Nucleus accumbens (tissue), 56 donors: Measurements from ENCODE around the gene SH2D4B.

Experiments used
- DNase-seq, 56 donors: peaks; one replicate each; lab custom pipeline; 2025; lab: John Stamatoyannopoulos, UW

SH2D4B gene

GRCh38 chr10:80614576-80615416 lies 77.1 kb downstream of the SH2D4B start:
- DNase-seq = no peak

DNA sequence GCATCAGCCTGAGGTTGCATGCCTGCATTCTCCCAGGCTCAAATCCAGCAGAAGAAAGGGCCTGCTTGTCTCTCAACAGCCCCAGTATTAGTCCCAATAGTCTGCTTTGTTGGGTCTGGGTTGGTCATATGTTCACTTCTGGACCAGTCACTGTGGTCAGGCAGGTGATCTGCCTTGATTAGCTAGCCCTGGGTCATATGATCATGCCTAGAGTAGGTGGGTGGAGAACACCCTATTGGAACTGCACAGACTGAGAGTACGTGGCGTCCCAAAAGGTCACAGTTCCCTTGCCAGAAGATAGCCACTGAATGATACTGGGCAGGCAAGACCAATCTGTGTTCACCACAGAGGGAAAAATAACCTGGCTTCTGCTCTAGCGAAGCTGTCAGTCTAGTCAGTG lies 80.1 kb downstream of the SH2D4B start:
- no peak for DNase-seq

DNA sequence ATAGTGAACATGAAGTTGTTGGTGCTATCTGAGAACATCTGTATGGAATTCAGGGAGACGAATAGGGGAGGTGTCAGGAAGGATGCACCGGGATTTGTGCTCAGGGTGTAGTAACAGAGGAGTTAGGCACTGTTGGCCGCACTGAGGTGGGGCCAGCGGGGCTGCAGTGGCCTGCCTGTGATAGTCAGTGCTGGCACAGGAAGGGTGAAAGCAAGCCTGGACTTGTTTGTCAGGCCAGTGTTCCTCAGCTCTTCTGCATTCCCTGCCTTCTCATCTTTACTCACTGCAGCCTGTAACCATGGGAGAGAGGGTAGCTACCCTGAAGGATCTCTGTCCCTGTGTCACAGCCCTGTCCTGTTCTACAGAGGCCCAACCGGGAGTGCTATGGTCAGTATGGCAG lies 81.3 kb downstream of the SH2D4B start:
- no peak for DNase-seq

GRCh38 chr10:80622153-80622552 lies 84.5 kb downstream of the SH2D4B start:
- no peak for DNase-seq

- no peak for DNase-seq
These were observed 92.6 kb downstream of the SH2D4B start for GRCh38 chr10:80630324-80630723.

DNA sequence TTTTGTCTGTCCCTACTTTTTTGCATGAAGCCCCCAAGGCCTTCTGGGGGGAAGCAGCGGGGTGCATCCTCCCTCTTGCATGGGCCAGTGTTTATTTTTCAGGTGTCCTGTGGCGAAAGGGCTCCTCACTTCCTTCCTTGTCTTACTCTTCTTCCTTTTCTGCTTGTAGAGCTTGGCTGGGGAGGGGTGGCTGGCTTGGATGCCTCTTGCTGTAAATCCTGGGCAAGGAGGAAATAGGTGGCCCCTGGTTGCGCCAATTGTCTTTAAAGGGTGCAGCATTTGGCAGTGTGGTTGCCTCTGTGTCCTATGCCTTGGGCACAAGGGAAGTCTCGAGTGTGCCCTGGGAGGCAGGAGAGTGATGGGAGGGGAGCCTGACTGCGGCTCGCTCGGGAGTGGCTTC lies 95.0 kb downstream of the SH2D4B start:
- no peak for DNase-seq

- no peak for DNase-seq
These were observed 95.7 kb downstream of the SH2D4B start for GRCh38 chr10:80633383-80633860.

- no peak for DNase-seq
These were observed 96.2 kb downstream of the SH2D4B start for GRCh38 chr10:80633910-80634309.

DNA sequence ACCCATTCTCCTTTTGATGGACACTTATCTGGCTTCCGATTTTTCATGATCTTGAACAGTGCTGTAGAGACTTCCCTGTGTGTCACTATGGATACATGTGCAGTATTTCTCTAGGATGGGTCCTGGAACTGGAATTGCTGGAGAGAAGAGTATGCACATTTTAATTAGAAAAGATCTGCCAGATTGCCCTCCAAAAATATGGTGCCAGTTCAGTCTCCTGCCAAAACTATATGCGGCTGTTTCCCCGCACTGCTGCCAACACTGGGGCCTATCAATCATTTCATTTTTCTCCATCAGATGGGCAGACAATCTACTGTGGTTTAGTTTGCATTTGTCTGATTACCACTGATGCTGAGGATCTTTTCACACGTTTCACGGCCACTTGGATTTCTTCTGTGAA lies 105.0 kb downstream of the SH2D4B start:
- DNase-seq = no peak

DNA sequence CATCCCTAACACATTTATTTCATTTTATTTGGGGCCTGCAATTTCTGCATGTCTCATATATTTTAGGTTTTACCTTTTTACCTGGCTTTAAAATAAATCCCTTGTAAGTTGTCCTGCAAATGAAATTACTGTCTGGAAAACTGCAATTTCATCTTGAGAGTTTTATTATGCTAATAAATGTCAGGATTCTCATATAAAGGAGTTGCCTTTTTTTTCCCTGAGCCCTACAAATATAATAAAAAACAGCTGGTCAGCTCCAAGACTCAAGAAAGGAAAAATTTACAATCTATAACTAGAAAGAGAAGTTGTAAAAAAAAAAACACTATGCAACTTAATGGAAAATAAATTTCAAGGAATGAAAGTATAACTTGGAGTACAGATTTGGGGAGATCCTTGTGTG lies 108.7 kb downstream of the SH2D4B start:
- DNase-seq = no peak

DNA sequence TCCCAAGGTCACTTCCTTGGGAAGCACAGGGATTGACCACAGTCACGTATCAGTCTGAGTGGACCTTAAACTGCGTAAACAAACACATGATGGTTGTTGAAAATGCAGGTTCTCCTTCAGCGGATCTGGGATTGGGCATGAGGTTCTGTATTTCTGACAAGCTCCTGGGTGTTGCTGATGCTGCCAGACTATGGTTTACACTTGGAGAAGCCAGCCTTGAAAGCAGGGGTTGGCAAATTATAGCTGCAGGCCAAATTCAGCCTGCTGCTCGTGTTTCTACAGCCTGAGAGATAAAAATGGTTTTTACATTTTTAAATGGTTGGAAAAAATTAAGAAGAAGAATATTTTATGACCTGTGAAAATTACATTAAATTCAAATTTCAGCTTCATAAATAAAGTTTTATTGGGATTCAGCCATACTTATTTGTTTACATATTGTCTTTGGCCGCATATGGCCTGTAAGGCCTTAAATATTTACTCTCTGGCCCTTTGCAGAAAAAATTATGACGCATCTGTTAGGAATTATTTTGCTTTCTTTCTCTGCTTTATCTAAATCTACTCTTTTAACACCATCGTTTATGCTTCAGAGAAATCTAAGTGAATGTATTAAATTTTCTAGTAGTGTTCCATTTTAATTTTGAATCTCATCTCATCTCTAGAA lies 109.6 kb downstream of the SH2D4B start:
- DNase-seq = no peak

DNA sequence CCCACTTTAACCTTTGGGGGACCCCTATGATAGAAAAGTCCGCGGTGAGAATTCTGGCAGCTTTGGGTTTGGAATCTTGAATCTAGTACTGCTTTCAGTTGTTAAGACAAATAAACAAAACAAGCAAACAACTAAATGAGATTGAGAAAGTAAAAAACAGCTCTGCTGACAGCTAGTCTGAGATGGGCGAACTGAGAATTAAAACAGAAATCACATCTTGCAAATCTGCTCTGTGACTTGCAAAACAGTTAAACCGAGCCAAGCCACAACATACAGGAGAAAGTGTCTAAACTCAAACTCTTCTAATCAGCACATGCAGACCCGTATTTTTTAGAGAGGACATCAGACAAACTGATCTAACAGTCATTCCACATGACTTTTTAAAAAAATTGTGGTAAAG lies 110.4 kb downstream of the SH2D4B start:
- DNase-seq = no peak

GRCh38 chr10:80649183-80649582 lies 111.5 kb downstream of the SH2D4B start:
- DNase-seq = no peak

- no peak for DNase-seq
These were observed 118.2 kb downstream of the SH2D4B start for GRCh38 chr10:80655898-80656297.

DNA sequence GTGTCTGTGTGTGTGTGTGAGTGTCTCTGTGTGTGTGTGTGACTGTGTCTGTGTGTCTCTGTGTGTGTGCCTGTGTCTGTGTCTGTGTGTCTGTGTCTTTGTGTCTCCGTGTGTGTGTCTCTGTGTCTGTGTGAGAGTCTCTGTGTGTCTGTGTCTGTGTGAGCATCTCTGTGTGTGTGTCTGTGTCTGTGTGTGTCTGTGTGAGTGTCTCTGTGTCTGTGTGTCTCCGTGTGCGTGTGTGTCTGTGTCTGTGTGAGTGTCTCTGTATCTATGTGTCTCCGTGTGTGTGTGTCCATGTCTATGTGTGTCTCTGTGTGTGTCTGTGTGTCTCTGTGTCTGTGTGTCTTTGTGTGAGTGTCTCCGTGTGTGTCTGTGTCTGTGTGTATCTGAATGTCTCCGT lies 120.4 kb downstream of the SH2D4B start:
- DNase-seq = no peak

- no peak for DNase-seq
These were observed 121.6 kb downstream of the SH2D4B start for GRCh38 chr10:80659289-80659688.

DNA sequence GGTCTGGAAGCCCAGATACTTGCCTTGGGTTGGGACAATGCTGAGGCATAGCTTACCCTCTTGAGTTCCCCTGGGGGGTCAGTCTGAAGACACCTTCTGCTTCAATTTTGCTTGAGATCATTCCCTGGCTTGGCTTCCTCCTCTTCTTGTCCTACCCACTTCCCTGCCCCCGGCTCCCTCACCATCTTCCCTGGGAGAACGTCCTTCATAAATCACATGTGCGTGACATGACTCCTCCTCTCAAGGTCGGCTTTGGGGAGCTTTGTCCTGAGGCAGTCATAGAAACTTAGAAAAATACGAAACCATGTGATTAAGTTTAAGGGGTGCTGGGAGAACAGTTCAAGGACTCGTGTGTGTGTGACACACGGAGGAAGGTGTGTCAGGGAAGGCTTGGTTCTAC lies 122.6 kb downstream of the SH2D4B start:
- DNase-seq = no peak

DNA sequence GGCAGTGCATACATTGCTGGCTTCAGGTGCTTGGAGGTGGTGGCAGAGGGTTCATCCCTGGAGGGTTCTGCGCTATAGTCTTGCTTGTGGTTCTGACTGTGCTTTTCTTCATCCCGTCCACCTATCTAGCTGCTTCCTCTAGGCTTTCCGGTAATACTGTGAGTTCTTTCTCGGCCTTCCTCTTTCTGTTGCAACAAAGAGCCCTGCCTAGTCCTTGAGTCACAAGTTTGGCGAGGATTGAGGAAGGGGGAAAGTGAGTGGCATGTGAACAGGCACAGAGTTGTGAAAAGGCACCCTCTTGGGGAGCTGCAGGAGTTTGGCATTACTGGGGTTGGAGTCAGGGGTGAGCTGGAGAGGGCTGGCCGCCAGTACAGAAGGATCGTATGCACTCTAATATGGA lies 123.0 kb downstream of the SH2D4B start:
- peak in 4 of 56 donors; percentile 5 to 22 (median 14) for DNase-seq

- no peak for DNase-seq
These were observed 123.8 kb downstream of the SH2D4B start for GRCh38 chr10:80661526-80661925.

DNA sequence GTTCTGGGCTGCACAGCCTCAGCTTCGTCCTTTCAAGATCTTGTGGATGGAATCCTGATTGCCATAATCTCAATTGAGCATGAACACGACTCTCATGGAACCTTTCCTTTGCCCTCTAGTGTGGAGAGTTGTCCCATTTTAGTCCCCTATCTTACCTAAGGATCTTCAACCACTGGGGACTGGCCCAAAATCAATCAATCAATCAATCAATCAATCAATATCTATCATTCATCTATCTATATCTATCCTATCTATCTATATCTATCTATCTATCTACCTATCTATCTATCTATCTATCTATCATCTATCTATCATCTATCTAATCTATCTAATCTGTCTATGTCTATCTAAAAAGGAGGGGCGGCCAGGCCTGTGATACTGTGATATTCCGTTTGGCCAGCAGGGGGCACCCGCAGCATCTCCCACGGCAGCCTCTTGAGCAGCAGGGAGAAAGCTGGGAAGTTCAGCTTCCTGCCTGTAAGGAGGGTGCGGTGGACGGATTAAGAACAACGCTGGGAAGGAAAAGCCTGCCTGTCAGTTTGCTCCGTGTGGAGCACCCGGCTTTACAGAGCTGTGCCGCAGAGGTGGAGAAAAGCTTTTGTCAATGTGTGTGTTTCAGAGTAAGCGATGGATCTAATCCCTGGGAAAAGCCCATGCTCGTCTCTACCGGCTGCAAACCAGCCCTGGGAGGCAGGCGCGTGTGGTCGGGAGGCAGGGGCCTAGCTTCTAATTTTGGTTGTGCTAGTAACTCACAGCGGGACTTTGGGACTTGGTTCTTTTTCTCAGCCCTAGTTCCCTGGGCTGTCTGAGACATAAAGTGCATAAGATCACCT lies 124.9 kb downstream of the SH2D4B start:
- peak in 55 of 56 donors; percentile 14 to 93 (median 65) for DNase-seq

GRCh38 chr10:80664071-80664680 lies 126.5 kb downstream of the SH2D4B start:
- peak in 50 of 56 donors; percentile 6 to 85 (median 46) for DNase-seq
